GM21723 (cell line): ENCODE measurements around the gene NELFA.

Experiments
- ATAC-seq: cut with Tn5 transposase; IDR thresholded peaks from one replicate; pipeline ENCODE4 v1.9.1; 2021; ENCODE audit warnings: mild to moderate bottlenecking, moderate library complexity; ENCODE audit not compliant: unreplicated experiment

NELFA gene

DNA sequence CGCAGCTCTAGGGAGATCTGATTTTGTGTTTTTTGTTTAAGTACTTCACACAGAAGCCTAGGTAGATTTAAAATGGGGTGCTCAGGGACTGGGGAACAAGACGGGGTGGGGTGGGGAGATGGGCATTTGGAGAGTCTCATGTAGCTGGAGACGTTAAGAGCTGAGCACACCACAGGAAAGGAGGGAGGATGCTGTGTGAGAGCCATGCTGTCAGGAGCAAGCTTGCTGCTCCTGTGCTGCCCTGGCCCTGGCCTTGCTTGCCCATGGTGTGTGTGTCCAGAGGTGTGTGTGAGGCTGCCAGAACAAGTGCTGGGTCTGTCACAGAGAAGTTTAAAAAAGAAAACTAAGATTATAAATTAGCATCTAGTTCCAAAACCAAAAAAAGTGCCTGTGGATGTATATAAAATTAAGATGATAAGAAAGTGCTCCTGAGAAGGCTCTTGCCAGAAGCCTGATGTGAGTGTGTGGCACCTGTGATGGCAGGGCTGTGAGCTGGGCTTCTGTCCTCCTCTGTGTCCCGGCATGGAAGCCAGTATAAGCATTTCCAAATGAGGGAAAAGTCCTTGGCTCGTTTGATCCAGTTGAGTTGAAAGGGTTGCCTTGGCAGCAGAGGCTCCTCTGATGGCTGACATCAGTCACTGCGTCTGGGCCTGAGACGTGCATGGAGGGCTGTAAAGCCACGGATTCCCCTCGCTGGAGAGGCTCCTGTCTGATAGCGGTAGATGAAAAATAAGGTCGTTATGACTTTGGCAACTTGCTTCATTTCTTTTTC is 63.5 kb downstream of the NELFA start:
- ATAC-seq = no peak

DNA sequence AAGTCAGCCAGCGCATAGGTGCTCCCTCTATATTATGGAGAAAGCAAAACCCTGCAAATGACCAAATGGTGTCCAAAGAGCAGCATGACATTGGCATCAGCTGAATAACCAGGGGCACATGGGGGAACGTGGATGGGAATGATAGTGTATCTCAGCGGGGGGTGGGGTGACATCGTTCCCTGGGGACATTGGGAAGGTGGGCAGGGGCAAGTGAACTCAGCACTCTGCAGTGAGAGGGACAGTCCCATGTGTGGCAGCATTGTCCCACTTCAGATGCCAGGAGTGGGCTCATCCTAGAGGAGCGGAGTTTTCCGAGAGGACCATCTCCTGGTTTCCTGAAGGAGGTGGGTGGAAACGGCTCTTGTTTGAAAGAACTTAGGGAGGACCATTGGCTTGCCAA is 64.8 kb downstream of the NELFA start:
- ATAC-seq = no peak

DNA sequence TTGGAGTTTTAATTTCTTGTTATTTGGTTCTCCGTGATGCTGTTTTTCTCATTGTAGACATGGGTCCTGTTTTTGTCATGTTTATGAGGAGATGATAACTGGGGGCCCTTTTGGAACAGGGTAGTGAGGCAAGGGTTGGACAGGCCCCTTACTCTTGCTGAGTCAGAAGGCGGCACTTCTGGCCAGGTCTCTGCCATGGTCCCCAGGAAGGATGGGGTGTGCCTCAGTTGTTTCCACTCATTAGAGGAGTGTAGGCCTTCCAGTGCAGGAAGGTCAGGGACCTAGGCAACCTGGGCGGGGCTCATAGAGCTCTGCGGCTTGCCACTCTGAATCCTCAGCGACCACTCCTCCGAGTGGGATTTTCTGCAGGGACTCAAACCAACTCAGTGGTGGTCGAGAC is 68.2 kb downstream of the NELFA start:
- no peak for ATAC-seq

DNA sequence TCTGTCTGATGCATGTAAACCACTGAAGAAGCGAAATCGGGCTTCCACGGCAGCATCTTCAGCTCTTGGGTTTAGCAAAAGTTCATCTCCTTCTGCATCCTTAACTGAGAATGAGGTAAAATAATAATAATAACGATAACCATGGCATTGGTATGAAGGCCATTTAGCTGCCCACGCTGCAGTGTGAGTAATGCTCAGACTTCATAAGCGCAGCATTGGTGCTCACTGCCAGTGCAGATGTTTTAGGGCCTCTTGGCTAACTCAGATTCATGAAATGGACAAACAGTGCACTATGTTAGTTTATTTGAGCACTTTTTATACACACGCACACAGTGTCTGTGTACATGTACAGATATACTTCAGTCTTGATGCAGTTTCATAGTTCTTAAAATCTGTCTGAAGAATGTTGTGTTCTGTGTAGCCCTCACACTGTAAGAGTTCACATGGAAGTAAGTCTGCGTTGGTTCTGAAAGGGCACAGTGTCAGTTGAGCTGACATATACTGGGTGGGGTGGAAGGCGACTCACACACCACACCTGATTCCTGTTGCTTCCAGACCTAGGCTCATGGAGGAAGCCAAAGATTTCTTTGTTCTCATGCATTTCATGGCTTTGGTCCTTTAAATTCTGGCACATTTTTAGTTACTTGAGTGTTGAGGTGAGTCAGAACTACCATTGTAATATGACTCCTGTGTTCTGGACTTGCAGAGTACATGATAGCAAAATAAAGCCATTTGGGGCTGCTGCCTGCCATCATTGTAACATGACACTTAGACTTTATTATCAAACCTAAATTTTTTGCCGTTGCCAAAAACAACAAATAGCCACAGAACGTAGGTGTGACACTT is 68.9 kb downstream of the NELFA start:
- no peak for ATAC-seq

DNA sequence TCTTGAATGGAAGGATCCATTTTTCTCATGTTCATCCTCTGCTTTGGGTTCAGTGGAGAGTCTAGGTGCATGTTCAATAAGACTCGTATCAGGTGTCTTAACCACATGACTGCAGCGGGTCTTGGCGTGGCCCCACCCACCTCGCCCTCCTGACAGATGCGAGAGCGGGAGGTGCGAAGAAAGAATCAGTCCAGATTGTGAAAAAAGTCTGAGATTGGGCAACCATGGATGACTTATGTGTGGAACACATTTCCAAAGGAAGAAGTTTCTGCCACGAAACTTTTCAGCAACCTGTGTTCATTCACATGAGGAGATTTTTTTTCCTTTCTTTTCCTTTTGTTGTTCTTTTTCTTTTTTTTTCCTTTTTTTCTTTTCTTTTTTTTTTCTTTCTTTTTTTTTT is 70.7 kb downstream of the NELFA start:
- ATAC-seq = no peak

DNA sequence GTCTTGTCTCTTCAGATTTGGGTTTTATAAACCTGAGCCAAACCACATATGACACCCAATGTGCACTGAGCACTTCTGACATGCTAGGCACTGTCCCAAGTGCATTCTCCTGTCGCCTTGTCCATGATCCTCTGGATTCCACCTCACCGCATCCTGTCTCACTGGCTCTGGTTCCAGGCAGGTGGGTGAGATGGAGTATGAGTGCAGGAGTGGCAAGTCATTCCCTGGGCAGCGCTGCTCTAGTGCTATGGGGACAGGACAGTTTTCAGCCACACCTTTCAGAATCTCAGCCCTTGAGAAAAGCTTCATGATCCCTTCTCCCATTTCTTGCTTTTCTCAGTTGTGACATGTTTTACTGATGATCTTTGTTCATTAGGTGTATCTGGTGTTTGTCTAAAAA is 71.2 kb downstream of the NELFA start:
- no peak for ATAC-seq

DNA sequence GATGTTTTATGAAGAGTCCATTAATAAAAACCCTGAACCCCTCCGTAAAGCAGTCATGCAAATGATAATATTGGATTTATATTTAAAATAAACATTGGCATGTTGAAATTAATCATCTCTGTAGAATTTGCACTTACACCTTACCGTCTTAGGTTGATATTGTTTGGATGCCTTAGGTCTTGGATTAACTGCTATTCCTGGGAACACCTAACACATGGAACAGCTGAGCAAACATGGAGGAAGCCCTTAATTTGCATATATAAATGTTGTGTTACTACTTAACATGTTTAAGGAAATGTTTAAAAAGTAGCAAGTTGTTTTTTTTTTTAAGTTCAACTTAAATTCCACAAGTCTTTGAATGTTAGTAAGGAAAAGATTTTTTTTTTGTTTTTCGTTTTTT is 75.1 kb downstream of the NELFA start:
- no peak for ATAC-seq

DNA sequence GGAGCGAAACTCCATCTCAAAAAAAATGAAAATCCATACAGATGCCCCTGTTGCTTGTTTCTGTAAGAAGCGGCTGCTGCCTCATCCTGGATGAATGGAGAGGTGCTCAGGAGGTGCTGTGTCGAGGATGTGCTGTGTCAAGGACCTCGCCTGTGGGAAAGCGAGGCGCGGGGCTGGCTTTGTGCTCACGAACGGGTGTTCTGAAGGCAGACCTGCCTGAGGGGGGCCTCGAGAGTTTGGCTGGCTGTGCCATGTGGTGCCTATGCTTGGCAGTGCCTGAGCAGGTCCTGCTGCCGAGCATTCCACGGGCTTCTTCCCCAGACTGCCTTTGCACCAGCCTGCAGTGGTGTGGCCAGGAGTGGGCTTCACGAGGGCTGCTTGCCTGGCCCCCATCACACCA is 76.0 kb downstream of the NELFA start:
- ATAC-seq = no peak
